PC-3 (cell line): ENCODE results near the gene LEMD2. TPM values are rescaled to one million over a fixed set of nuclear protein-coding genes. Genes with fewer than 3 reads are reported as not detected.

Experiments
- ATAC-seq: fragments of 200-7000 bp; cut with Tn5 transposase; 2 replicates; pipeline ENCODE4 v1.9.1; 2020; ENCODE audit warnings: mild to moderate bottlenecking, moderate library complexity
- BruUV-seq: library from RNA; stranded (reverse); fragments of 400-500 nt; replicated peaks from 2 replicates; lab custom pipeline; 2021; lab: Mats Ljungman, UMichigan
- CTCF ChIA-PET: fragments of 300-600 bp; sonication (Branson Sonifier 250); formaldehyde crosslinking; loops from one replicate; lab custom pipeline; 2022; ENCODE audit warnings: antibody characterized with exemption; lab: Charles Lee
- POLR2A ChIA-PET: fragments of 300-600 bp; sonication (Branson Sonifier 250); formaldehyde crosslinking; loops from one replicate; lab custom pipeline; 2022; ENCODE audit warnings: antibody characterized with exemption; ENCODE audit not compliant: unreplicated experiment; lab: Charles Lee
- DNase-seq: peaks from one replicate; pipeline ENCODE4 v3.0.0-alpha.2; 2015
- H2AFZ ChIP-seq: fragments of 300-600 bp; sonication (generic); 2 replicates; pipeline ENCODE4 v1.6.0; 2016; ENCODE audit warnings: antibody characterized with exemption, low read length
- H3F3A ChIP-seq: fragments of 300-600 bp; sonication (generic); one replicate; pipeline ENCODE4 v1.6.0; 2017; ENCODE audit warnings: antibody characterized with exemption, low read length, control low read depth, mild to moderate bottlenecking; ENCODE audit not compliant: unreplicated experiment
- H3K27ac ChIP-seq: fragments of 300-600 bp; sonication (generic); 2 replicates; pipeline ENCODE4 v1.5.1; 2016; ENCODE audit warnings: mild to moderate bottlenecking, low read length
- H3K27me3 ChIP-seq: fragments of 300-600 bp; sonication (generic); 2 replicates; pipeline ENCODE4 v1.6.1; 2016; ENCODE audit warnings: low read length, mixed read lengths
- H3K36me3 ChIP-seq: fragments of 300-600 bp; sonication (generic); 2 replicates; pipeline ENCODE4 v1.6.1; 2016; ENCODE audit warnings: low read depth, mixed run types, low read length, mixed read lengths
- H3K4me1 ChIP-seq: fragments of 300-600 bp; sonication (generic); 2 replicates; pipeline ENCODE4 v1.5.1; 2016; ENCODE audit warnings: low read length; ENCODE audit not compliant: insufficient read depth
- H3K4me2 ChIP-seq: fragments of 300-600 bp; sonication (generic); 2 replicates; pipeline ENCODE4 v1.6.0; 2016; ENCODE audit warnings: low read length
- H3K4me3 ChIP-seq: fragments of 300-600 bp; sonication (generic); 2 replicates; pipeline ENCODE4 v1.5.1; 2016; ENCODE audit warnings: mild to moderate bottlenecking, low read length, mixed read lengths
- H3K79me2 ChIP-seq: fragments of 300-600 bp; sonication (generic); 2 replicates; pipeline ENCODE4 v1.6.1; 2017; ENCODE audit warnings: low read length, mixed read lengths
- H3K9ac ChIP-seq: fragments of 300-600 bp; sonication (generic); 2 replicates; pipeline ENCODE4 v1.6.0; 2016; ENCODE audit warnings: mild to moderate bottlenecking, low read length
- H3K9me2 ChIP-seq: fragments of 300-600 bp; sonication (generic); replicated peaks from 2 replicates; pipeline ENCODE4 v1.6.1; 2016; ENCODE audit warnings: mixed run types, low read length, mixed read lengths
- H3K9me3 ChIP-seq: fragments of 300-600 bp; sonication (generic); 2 replicates; pipeline ENCODE4 v1.6.1; 2016; ENCODE audit warnings: low read length, mixed read lengths
- H4K20me1 ChIP-seq: fragments of 300-600 bp; sonication (generic); 2 replicates; pipeline ENCODE4 v1.6.1; 2016; ENCODE audit warnings: low read length, mixed read lengths
- CTCF ChIP-seq: fragments of 300-600 bp; sonication (generic); conservative IDR thresholded peaks from 2 replicates; pipeline ENCODE4 v1.5.1; 2017; ENCODE audit warnings: antibody characterized with exemption, low read depth, mild to moderate bottlenecking, low read length
- EZH2 ChIP-seq: fragments of 300-600 bp; sonication (generic); IDR thresholded peaks from one replicate; pipeline ENCODE4 v1.6.1; 2017; ENCODE audit warnings: antibody characterized with exemption, mild to moderate bottlenecking, low read length; ENCODE audit not compliant: unreplicated experiment
- EZH2phosphoT487 ChIP-seq: fragments of 300-600 bp; sonication (generic); IDR thresholded peaks from 2 replicates; pipeline ENCODE4 v1.6.1; 2018; ENCODE audit warnings: mild to moderate bottlenecking, antibody characterized with exemption, low read length, borderline replicate concordance
- intact Hi-C: fragments of 100-400 bp; cut with micrococcal nuclease; formaldehyde crosslinking; loops from 2 replicates; pipeline ENCODE4 v1.9.0; 2023
- total RNA-seq: library from RNA; depleted of rRNA; stranded (reverse); fragments of >200 nt; gene quantifications from 2 replicates; pipeline ENCODE4 v1.2.3, GENCODE V29; 2014

Gene LEMD2
- total RNA-seq, 1 experiment from 2014 or later = 54.5 TPM

- Histone ChIP-seq H3K4me2 (no peak overlapping the region), H3K36me3 (no peaks in the 10 kb centered on the region), H3K4me1 (peaks cover 6% of the 10 kb centered on the region), H3K27ac (no peak overlapping the region), H3K9me3 (no peaks in the 10 kb centered on the region), H4K20me1 (no peaks in the 10 kb centered on the region), H3K9ac (no peak overlapping the region), H3K27me3 (no peaks in the 10 kb centered on the region), H3K4me3 (no peak overlapping the region), H3F3A (no peaks in the 10 kb centered on the region), H3K9me2 (no peaks in the 10 kb centered on the region), H3K79me2 (no peaks in the 10 kb centered on the region), H2AFZ (no peak overlapping the region)
- ATAC-seq = no peak
- no TSS peak for BruUV-seq
- TF ChIP-seq EZH2phosphoT487 = no peak
- TF ChIP-seq CTCF = no peak
- no peak for TF ChIP-seq EZH2
- POLR2A ChIA-PET = interaction anchor here (0.6 kb wide), 1 partner anchor 162 kb away, joined by 3 read pairs; the partner anchor contains the start of gene BAK1
- intact Hi-C loops = no loop called here
- CTCF ChIA-PET = no interaction called here
- DNase-seq = no peak
These were observed 46.8 kb downstream of the LEMD2 start for GRCh38 chr6:33742092-33742491.

- Histone ChIP-seq H3K36me3 (no peaks in the 10 kb centered on the region), H4K20me1 (no peaks in the 10 kb centered on the region), H3K4me3 (no peak overlapping the region), H3K79me2 (no peaks in the 10 kb centered on the region), H3F3A (no peaks in the 10 kb centered on the region), H3K9me3 (no peaks in the 10 kb centered on the region), H3K4me1 (peaks cover 6% of the 10 kb centered on the region), H3K9me2 (no peaks in the 10 kb centered on the region), H2AFZ (no peak overlapping the region), H3K4me2 (no peak overlapping the region), H3K9ac (no peak overlapping the region), H3K27me3 (no peaks in the 10 kb centered on the region), H3K27ac (no peak overlapping the region)
- TF ChIP-seq EZH2 = no peak
- no peak for TF ChIP-seq EZH2phosphoT487
- no peak for TF ChIP-seq CTCF
- ChIA-PET POLR2A (no interaction called here), CTCF (no interaction called here)
- BruUV-seq = no TSS peak
- ATAC-seq = no peak
- DNase-seq = no peak
- intact Hi-C loops = no loop called here
These were observed 48.1 kb downstream of the LEMD2 start for GRCh38 chr6:33740794-33741193.

GRCh38 chr6:33740204-33740608 is 48.7 kb downstream of the LEMD2 start:
- BruUV-seq = no TSS peak
- intact Hi-C loops = no loop called here

More at GRCh38 chr6:33740204-33740608, 48.7 kb downstream of the LEMD2 start:
- CTCF ChIA-PET = no interaction called here
- no peak overlapping the region for H3K4me3 ChIP-seq
- no peak for TF ChIP-seq CTCF
- TF ChIP-seq EZH2phosphoT487 = no peak
- no peak for TF ChIP-seq EZH2
- H3K79me2 ChIP-seq = no peaks in the 10 kb centered on the region
- ATAC-seq = no peak
- DNase-seq = no peak
- no peaks in the 10 kb centered on the region for H3K9me2 ChIP-seq
- H4K20me1 ChIP-seq = no peaks in the 10 kb centered on the region
- H2AFZ ChIP-seq = no peak overlapping the region
- H3K4me1 ChIP-seq = peaks cover 6% of the 10 kb centered on the region
- no peak overlapping the region for H3K27ac ChIP-seq
- no peaks in the 10 kb centered on the region for H3K9me3 ChIP-seq
- no peak overlapping the region for H3K9ac ChIP-seq
- POLR2A ChIA-PET = no interaction called here
- H3K36me3 ChIP-seq = no peaks in the 10 kb centered on the region
- no peaks in the 10 kb centered on the region for H3K27me3 ChIP-seq
- no peak overlapping the region for H3K4me2 ChIP-seq
- H3F3A ChIP-seq = no peaks in the 10 kb centered on the region
